HCEC 1CT (cell line): ENCODE results near the gene UCKL1.
"Not testable (repeated sequence)": the region's sequence is repeated elsewhere in the genome, so short reads cannot be mapped to it uniquely, and the experiment has no call there.

Experiments
- DNase-seq: peaks from one replicate; pipeline ENCODE4 v3.0.0-alpha.2; 2017

Gene UCKL1

DNA sequence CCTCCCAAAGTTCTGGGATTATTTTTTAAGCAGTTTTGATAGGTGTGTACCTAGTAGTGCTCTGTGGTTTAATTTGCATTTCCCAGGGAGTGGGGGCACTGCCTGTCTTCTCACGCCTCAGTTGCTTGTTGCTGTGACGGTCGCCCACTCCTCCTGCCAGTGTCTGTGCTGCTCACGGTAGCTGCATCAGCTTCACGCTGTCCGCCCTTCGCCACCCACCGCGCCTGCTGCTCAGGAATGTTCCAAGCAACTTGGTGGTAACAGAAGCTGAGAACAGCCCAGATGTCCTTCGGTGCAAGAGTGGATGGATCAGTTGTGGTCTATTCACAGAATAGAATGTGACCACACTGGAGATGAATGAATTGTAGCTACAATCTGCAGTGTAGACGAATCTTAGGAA, 38.4 kb downstream of the UCKL1 start:
- no peak for DNase-seq

- DNase-seq = not testable (repeated sequence)
Observed at GRCh38 chr20:63916371-63916939, 39.8 kb downstream of the UCKL1 start.

- no peak for DNase-seq
Observed at GRCh38 chr20:63915471-63915870, 40.7 kb downstream of the UCKL1 start.

- DNase-seq = no peak
Observed at GRCh38 chr20:63913768-63914167, 42.4 kb downstream of the UCKL1 start.

DNA sequence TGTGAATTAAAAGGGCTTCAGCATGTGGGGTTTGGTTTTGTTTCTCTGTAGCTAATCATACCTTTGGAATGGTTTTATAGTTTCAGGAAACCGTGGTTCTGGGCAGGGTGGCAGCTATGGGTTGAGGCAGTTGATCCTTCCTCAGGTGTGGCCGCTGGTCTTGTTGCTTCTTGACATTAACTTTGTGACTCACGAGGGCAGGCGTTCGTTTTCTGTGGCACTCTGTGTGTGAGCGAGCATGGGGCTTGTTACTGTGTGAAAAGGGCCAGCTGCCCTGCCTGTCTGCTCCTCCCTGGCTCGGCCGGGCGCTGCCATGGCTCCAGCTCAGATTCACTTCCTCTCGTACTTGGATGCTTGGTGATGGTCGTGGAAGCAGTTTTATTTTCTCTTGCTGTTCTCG, 45.0 kb downstream of the UCKL1 start:
- DNase-seq = no peak

DNA sequence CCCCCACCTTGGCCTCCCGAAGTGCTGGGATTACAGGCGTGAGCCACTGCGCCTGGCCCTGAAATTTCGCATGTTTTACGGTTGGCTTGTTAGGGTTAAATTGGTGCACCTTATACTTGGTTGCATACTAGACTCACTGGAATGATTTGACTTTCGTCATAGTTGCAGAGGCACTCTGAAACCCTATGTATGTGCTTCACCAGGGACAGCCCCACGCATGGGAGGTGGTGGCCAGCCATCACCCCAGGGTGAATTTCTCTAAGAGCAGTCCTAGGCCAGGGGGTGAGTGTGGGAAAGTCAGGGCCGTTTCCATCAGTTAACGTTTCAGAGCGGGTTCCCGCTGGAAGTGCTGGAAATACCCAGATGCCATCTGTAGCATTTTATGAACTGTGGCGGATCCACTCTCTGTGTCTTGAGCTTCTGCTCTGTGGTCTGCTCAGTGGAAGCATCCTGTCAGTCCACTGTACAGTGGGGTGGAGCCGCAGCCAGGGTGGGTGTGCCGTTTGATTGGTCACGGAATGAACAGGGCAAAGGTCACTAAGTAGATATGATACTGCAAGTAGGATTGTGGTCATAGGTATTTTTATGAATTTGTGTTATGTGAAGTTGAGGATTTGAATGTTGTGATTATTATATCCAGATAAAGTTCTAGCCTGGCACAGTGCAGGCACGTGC, 48.1 kb downstream of the UCKL1 start:
- no peak for DNase-seq

GRCh38 chr20:63903796-63904561, 52.2 kb downstream of the UCKL1 start:
- DNase-seq = no peak

DNA sequence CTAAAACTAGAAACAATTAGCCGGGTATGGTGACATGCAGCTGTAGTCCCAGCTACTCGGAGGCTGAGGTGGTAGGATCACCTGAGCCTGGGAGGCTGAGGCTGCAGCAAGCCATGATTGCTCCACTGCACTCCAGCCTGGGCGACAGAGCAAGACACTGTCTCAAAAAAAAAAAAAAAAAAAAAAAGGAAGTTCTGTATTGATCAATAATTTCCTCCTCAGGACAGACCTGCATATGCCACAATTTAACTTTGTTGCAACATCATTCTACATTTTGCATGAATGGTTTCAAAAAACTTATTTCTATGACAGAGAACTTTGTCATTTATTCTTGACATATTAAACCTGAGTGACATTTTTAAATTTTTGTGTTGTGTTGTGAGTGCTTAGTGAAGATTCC, 55.8 kb downstream of the UCKL1 start:
- no peak for DNase-seq

DNA sequence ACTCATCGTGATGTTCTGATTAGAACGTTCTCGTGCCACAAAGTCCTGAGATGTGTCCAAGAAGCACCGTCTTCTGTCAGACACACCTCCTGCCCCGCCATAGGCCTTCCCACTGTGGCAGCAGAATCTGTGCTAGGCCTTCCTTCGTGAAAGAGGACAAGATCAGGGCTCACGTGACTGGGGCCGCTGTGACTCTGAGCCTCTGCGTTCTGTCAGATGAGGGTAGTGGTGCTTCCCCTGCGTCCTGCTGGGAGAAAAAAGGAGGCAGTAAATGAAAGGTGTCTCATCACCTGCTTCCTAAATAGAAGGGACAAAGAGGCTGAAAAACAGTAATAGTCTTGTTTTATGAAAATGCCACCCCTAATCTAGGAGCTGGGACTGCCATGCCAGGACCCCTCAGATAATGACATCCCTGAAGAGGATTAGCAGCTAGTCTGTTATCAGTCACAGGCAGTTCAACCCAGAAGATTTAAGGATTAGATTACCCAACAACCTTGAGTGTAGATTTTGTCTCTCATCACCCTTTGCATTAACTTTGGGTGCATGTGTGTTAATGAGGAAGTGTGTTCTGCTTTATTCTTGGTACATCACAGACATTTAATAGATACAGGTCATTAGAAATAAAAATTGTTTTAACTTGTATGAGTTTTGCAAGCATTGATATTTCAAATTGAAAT, 57.2 kb downstream of the UCKL1 start:
- no peak for DNase-seq

DNA sequence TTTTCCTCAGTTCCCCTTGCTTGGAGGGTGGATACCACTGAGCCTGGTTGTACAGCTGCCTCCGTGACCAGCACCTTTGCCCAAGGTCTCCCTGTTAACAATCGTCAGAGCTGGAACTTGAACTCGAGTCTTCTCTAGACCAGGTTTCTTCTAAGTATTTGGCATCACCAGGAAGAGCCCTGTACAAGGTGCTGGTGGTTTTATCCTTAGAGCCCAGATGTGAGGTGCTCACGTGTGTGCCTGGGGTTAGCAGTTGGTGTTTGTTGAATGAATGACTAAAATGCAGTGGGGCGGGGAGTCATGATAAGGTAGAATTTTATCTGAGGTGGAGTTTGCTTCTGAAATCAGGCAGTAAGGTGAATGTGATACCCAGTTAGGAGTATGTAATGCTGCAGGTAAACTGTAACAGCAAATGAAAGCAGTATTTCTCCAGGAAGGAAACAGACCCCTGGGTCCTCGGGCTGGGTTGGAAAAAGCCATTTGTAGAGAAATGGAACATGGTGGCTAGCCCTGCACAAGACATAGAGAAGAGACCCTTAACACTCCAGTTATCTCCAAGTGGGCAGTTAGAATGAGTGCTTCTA, 58.1 kb downstream of the UCKL1 start:
- no peak for DNase-seq

- DNase-seq = peak; percentile 39
Observed at GRCh38 chr20:63896264-63897105, 59.7 kb downstream of the UCKL1 start.

DNA sequence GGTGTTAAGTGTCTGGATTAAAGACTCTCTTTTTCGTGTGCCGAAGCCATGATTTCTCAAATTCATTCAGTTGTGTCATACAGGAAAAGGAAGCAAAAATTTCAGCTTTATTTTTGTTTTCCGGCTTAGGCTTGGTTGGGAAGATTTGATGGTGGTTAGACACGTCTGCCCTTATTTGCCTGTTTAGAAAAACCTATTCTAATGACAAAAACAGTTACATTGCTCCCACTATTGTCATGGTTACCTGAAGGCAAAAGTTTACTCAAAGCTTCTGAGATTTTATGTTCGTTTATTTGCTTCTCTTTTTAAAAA, 60.3 kb downstream of the UCKL1 start:
- DNase-seq = no peak

DNA sequence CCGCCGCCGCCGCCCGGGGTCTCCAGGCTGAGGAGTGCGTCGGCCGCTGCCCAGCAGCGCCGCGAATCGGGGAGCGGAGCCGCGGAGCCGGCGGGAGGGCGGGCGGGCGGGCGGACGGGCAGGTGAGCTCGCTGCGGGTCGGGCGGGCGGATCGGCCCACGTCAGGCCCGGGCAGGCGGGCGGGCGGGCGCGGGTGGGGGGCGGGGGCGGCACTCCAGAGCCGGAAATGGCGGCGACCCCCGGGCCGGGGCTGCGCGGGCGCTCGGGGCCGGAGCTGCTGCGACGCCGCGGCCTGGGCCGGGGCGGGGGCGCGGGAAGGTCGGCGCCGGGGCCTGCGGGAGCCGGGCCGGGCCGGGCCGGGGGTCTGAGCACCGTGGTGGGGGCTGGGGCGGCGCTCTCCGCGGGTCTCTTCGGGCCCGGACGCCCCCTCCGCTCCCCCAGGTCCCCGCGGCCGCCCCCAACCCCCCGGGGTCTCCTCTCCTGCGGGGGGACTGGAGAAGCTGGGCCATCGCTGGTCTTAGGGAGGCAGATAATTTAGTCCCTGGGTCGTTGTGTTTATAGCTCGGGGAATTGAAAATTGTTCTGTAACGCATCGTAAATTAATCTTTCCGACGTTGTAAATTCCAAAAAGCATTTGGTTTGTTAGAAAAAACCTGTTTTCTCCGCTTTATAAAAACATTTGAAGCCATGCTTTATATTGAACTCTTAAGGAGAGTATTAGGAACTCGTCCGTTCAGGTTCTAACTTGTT, 60.8 kb downstream of the UCKL1 start:
- DNase-seq = no peak

GRCh38 chr20:63894358-63895201, 61.6 kb downstream of the UCKL1 start, which contains the start of gene DNAJC5:
TSS of gene DNAJC5 (plus strand) at chr20:63895126. CDS start at chr20:63928346, 33,220 bp downstream.
- peak; percentile 85 for DNase-seq

GRCh38 chr20:63893999-63894357, 62.2 kb downstream of the UCKL1 start:
- DNase-seq = peak; percentile 11

DNA sequence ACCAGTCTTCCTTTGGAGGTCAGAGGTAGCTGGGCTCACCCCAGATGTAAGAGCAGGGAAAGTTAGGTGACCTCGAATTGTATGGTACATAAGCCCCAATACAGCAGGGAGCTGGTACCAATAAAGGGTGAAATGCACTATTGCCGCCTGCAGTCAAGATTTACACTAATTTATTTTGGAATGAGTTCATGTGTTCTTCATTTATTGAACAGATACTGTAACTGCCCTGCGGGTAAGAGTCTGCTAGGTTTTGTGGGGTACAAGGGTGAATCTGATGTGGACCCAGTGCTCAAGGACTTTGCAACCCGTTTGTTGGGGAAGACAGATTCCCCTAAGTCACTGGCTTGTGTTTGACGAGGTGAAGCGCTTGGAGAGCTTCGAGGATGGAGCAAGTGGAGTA, 63.8 kb downstream of the UCKL1 start:
- no peak for DNase-seq

DNA sequence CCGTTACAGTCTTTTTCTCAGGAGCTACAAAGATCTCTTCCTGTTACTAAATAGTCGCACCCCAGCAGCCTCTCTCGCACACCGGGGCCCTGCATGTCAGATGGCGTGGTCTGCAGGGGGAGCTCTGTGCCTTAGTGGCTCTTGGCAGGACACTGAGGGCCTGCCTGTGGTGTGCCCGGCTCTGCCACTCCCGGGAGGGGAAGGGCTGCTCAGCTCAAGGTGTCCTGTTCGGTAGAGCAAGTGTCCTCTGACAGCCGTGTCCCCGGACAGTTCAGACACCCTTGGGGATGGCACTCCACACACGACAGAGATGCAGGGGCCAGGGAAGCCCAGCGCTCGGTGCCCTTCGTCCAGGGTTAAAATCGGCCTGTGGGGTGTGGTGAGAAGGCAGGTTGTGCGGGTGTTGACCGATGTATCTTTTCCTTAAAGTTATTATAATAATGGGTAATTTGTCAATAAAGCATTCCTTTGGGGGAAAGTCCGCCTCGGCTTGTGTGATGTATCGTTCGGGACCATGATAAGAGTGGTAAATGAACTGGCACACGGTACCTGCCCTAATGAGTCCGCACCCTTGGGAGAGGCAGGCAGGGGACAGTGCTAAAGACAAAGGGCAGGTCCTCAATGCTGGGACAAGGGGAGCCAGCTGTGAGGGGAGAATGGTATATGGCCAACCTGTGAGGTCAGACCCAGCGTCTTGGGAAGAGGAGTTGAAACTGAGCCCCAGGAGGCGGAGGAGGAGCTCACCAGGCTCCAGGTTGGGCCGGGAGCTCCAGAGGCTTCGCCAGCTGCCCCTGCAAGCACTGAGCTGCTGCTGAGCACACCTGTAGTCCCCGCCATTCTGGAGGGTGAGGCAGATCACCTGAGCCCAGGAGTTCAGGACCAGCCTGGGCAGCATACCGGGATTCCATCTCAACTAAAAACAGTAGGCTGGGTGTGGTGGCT, 64.9 kb downstream of the UCKL1 start:
- DNase-seq = no peak

GRCh38 chr20:63890616-63891015, 65.6 kb downstream of the UCKL1 start:
- DNase-seq = no peak

DNA sequence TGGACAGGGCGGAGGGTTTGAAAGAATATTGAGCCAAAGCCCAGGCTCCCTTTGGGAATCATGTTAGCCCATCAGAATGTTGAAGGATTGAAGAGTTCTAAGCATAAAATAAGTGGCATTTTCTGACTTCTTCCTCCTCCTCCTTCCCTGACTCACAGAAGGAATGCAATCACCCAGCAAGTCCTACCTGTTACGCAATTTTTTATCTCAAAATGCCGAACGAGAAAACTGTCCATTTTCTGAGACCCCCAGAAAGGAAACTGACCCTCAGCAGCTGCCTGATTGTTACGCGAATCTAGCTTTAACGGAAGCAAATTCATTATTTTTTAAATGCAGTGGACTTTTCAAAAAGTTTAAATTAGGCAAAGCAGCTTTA, 66.0 kb downstream of the UCKL1 start:
- DNase-seq = no peak
